ENCODE measurements around the gene KRTAP2-4.
"Not testable (repeated sequence)": the region's sequence is repeated elsewhere in the genome, so short reads cannot be mapped to it uniquely, and the experiment has no call there.

KRTAP2-4 gene

DNA sequence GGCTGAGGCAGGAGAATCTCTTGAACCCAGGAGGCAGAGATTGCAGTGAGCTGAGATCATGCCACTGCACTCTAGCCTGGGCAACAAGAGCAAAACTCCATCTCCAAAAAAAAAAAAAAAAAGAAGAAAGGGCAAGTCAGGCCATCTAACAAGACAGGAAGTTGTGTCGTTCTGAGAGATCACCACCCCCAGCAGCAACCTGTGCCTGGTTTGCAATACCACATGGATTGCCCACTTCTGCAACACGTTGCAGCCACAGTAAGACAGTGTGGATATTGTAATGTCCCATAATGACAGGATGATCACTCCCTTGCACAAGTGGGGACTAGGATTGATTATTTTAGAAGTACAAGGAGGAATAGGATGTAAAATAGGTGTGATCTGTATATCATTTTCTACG is 3.4 kb upstream of the KRTAP2-4 start:
- no peak for DNase-seq

DNA sequence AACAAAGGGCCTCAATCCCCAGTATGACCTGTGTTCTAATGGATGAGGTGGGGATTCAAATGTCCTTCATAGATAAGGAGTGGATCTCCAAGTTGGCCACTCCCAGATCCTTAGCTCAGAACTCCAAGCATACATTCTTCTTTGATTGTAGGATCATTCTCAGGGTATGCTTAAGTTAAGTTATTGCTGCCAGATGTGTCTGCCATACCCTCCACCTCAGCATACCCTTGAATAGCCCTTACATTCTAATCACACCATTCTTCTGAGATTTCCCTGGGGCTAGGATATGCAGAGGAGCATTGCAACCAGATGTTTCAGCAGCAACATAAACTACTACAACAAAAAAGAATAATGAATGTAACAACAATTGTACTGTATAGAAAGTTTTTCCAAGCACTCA is 1.6 kb upstream of the KRTAP2-4 start:
- no peak for DNase-seq

DNA sequence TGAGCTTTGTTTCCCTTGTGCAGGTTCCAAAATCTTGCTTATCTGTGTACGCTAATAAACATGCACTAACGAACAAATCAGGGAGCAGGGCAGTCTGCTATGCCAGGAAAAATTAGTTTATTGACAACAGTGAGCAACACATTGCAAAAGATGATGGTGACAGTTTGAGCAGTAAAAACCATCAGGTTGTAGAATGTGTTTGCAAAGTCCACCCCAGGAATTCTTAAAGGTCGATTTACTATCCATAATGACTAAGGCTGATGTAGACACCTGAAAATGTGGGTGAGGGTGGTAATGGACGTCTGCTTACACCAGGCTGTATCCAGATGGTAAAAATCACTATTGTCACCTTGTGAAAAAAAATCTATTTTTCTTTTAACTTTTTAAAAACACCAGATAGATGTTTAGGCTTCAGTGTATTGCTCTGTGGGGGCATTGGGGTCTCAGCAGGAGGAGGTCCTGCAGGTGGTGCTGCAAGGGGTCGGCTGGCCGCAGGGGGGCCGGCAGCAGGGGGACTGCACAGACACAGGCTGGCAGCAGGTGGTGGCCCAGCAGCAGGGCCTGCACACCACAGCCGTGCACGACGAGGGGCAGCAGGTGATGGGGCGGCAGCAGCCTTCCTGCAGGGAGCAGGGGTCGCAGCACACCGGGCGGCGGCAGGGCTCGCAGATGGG is 526 bp downstream of the KRTAP2-4 start:
- not testable (repeated sequence) for DNase-seq

DNA sequence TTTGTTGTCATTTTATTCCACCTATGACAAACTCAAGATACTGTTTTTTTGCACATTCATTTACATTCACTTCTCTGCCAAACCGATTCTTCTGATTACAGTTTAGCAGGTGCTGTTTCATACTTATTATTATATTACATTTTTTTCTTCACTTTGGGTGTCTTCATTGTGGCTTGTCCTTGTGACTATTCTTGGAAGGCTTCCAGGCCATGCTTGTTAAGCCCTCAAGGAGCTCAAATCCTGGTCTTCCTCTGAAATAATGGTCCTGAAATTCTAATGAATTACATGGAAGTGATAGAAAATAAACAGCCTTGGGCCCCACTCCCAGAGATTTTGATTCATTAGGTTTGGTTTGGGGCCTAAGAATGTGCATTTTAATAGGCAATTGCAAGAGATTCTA is 1.4 kb downstream of the KRTAP2-4 start:
- DNase-seq = no peak

DNA sequence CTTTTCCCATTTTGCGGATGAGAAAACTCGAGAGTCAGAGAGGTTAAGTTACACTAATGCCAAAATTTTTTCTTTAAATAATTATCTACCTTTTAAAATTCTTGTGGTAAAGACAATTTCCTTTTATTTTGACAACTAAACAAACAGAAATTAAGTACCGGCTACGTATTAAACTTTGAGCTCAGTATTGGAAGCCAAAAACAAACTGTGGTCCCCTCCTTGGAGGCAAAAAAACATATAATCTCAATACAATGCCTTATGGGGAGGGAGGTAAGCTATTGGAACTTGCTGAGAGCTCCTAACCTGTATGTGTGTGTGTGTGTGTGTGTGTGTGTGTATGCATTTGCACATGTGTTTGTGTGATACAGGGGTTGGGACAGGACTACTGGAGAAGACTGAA is 2.2 kb downstream of the KRTAP2-4 start:
- DNase-seq = no peak

DNA sequence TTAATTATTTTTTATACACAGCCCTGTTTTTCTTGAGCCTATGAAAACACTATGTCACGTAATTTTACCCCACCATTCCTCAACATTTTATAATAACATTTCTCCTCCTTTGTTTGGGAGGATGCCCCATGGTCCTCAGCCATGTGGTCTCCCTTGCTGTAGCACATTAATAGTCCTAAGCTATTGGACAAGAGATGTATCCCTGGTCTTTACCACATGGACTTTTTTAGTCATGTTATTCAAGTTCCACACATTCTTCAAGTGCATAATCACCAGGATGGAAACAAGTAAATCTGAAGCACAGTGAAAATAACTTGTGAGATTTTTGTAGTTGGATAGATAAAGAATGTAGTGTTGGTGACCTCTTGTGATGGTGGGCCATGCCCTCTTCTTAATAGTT is 3.7 kb downstream of the KRTAP2-4 start:
- no peak for DNase-seq

DNA sequence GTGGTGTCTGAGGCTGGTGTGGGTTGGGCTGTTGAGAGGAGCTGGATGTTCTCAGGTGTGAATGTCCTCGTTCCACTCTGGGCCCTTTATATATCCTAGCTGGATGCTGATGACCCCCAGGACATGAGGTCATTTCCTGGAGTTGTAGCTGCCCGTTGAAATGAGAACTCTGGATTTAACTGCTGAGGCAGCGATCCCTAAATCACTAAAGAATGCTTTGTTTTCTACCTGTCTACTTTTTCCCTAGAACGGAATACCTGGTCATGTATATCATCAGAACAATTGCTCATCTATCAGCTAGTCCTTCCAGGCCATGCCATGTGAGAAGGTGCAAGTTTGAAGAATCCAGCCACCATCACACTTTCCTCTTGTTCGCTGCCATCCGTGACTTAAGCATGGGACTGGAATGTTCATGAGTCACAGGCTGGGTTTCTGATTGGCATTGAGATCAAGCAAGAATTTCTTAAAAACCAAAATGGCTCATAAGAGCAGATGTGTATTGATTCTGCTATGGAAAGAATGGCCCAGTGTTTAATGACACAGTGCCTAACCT is 5.6 kb downstream of the KRTAP2-4 start, which contains the start of gene KRTAP2-3:
Gene KRTAP2-3, minus strand, starts transcription at position 63 of the 553 bp plus-strand sequence. CDS start 64 bp downstream, outside the sequence.
- no peak for DNase-seq

DNA sequence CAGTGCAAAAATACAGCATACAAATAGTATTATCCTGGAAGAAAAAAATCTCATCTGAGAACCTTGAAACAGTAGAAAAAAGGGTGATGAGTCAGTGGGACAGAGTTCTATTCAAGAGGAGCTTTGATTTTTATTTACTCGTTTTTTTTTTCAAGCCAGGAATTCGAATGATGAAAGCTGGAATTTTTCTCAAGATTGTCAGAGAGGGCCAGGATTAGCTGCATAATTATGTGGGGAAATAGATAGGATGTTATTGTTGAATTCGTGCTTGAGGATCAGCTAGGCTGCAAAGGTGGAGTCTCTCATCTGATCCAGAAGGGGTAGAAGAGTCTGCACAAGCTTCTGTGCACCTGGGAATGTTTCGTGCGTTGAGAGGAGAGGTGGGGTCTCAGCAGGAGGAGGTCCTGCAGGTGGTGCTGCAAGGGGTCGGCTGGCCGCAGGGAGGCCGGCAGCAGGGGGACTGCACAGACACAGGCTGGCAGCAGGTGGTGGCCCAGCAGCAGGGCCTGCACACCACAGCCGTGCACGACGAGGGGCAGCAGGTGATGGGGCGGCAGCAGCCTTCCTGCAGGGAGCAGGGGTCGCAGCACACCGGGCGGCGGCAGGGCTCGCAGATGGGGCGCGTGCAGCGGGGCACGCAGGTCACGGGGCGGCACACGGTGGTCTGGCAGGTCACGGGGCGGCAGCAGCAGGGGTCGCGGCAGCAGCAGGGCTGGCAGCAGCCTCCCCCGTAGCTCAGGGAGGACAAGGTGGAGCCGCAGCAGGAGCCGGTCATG is 6.2 kb downstream of the KRTAP2-4 start:
- not testable (repeated sequence) for DNase-seq

DNA sequence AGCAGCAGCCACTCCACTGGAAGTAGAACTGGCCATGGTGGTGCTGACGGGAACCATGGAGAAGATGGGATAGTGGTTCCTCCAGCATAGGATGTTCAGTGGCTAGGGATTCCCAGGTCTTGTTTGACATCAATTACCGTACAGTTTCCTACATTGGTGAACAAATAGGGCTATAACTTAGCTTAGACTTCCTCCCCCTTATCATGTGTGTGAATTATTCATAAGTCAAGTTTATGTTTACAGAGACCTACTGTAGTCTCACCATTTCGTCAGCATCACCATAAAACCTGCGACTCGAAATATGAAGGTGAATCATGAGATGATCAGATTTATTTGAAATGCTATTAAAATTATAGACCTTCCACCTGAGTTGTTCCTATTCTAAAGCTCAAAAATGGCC is 6.9 kb downstream of the KRTAP2-4 start:
- DNase-seq = no peak

DNA sequence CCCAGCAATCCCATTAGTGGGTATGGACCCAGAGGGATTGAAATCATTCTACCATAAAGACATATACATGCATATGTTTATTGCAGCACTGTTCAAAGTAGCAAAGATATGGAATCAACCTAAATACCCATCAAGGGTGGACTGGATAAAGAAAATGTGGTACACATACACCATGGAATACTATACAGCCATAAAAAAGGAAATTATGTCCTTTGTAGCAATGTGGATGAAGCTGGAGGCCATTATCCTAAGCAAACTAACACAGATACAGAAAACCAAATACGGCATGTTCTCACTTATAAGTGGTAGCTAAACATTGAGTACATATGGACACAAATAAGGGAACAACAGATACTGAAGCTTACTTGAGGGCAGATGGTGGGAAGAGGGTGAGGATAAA is 8.1 kb downstream of the KRTAP2-4 start:
- DNase-seq = no peak

DNA sequence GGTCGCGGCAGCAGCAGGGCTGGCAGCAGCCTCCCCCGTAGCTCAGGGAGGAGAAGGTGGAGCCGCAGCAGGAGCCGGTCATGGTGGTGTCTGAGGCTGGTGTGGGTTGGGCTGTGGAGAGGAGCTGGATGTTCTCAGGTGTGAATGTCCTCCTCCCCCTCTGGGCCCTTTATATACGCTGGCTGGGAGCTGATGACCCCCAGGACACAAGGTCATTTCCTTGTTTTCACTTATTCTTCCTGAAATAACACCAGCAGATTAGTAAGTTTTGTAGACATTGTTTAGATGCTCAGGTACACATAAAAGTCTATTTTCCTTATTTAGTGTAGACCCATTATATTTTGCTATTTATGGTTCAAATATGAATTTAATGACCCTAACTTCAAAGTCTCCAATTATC is 10.5 kb downstream of the KRTAP2-4 start, which contains the start of gene KRTAP2-2:
Gene KRTAP2-2, minus strand, starts transcription at position 101 of the 400 bp plus-strand sequence. Its CDS starts 19 bp downstream, at position 82.
- DNase-seq = not testable (repeated sequence)

DNA sequence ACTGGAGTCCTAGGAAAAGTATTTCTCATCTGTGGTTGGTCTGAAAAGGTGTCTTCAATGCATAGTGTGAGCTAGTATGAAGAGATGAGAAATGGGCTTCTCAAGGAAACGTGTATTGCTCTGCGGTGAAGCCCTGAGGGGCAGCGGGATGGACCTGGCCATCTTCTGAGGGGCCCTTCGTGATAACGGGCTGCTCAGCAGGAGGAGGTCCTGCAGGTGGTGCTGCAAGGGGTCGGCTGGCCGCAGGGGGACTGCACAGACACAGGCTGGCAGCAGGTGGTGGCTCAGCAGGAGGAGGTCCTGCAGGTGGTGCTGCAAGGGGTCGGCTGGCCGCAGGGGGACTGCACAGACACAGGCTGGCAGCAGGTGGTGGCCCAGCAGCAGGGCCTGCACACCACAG is 11.1 kb downstream of the KRTAP2-4 start:
- not testable (repeated sequence) for DNase-seq

DNA sequence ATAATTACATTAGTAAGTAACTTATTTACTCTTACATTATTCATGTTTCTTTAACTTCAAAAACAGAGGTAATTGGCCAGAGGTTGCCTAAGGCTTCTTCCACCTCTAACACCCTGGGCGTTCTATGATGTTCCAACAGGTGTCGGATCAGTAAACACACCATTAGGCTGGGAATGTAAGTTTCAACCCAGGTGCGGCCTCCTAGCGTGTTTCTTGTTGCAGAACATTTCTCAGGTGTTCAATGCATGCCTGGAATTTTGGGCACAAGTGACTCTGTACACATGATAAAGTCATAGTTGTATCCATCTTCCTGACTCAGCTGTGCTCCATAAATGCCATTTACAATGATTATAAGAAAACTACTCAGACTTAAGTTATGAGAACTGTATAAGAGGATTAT is 11.7 kb downstream of the KRTAP2-4 start:
- DNase-seq = no peak

DNA sequence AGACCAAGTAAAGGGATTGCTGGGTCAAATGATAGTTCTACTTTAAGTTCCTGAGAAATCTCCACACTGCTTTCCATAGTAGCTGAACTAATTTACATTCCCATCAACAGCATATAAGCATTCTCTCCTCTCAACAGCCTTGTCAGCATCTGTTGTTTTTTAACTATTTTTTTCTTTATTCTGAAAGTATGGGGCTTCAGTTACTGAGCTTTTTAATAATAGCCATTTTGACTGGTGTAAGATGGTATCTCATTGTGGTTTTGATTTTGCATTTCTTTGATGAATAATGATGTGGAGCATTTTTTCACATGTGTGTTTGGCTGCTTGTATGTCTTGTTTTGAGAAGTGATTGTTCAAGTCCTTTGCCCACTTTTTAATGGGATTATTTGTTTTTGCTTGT is 13.1 kb downstream of the KRTAP2-4 start:
- no peak for DNase-seq

DNA sequence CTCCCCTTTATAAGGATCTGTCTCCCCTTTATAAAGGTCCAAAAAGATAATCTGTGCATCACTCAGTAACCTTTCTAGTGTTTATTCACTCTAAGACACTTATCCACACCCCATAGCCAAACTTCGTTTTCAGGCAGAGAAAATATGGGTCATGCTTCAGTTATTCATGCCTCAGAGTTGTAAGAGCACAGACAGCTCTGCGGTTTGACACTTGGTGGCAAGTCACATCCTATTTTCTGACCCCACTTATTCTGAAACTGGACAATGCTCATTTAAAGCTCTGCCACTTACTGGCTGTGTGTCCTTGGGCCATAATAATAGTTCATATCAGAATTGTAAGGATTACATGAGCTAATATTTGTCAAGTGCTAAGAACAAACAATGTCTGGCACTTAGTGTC is 16.6 kb downstream of the KRTAP2-4 start:
- DNase-seq = no peak

DNA sequence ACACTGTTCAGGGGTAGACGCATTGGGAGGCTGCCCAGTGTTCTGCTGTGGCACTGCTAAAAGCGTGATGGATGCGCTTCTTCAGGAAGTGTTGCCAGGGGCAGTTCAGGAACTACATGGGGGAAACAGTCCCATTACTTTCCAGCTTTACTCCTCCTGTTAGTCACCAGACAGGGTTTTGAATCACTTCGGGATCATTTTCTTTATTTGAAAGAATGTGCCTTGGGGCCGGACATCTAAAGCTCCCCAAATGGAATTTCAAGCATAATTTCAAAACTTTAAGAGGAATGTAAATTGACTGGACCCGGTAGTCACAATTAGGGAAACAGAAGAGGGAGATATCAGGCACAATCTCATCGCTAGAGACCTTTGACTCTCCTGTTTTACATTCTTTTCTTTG is 17.2 kb downstream of the KRTAP2-4 start:
- no peak for DNase-seq

DNA sequence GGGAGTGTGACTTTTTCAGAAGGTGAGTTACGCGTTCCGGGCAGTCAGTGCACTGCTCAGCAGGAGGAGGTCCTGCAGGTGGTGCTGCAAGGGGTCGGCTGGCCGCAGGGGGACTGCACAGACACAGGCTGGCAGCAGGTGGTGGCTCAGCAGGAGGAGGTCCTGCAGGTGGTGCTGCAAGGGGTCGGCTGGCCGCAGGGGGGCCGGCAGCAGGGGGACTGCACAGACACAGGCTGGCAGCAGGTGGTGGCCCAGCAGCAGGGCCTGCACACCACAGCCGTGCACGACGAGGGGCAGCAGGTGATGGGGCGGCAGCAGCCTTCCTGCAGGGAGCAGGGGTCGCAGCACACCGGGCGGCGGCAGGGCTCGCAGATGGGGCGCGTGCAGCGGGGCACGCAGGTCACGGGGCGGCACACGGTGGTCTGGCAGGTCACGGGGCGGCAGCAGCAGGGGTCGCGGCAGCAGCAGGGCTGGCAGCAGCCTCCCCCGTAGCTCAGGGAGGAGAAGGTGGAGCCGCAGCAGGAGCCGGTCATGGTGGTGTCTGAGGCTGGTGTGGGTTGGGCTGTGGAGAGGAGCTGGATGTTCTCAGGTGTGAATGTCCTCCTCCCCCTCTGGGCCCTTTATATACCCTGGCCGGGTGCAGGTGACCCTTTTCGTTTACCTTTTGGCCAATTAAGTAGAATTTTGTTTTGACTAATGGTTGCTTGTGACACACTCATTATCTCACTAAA is 18.8 kb downstream of the KRTAP2-4 start, which contains the start of gene KRTAP2-1:
Gene KRTAP2-1, minus strand, starts transcription at position 582 of the 731 bp plus-strand sequence. Its CDS starts 49 bp downstream, at position 533.
- DNase-seq = not testable (repeated sequence)

DNA sequence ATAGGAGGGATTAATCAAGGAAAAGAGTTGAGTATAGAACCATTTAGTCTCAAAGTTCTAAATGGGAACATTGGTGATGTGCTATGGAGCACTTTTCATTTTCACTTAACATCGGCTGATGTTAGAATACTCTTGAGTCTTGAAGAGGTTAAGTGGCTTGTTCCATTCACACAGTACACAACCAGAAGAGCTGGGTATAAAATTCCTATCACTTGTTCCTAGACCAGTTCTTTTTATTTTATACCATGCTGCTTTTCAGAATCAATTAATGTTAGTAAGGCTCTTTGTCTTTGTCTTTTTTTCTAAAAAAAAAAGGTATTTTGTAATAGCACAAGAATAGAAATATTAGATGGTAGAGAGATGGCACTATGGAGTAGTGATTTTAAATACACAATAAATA is 22.7 kb downstream of the KRTAP2-4 start:
- no peak for DNase-seq

DNA sequence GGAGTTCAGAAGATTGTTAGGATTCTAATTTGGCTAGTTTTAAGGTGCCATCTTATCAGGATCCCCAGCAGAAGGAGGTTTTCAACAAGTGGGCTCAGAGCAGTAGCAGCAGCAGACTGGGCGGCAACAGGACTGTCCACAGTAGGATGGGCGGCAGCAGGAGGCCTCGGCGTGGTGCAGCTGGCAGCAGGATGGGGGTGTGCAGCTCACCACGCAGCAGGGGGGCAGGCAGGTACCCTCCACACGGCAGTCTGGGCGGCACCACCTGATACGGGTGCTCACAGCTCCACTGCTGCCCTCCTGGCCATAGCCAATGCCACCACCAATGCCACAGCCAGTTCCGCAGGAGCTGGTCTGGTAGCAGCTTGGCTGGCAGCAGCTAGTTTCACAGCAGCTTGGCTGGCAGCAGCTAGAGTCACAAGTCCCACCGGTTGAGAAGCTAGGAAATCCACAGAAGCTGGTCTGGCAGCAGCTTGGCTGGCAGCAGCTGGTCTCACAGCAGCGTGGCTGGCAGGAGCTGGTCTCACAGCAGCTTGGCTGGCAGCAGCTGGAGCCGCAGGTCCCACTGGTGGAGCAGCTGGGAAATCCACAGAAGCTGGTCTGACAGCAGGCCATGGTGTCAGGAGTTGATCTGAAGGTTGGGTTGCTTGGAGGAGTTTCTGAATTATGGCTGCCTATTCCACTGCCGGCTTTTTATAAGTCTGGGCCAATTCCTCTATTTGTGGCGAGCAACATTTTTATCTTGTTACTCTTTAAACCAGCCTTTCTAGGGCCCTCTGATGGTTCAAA is 24.7 kb downstream of the KRTAP2-4 start, which contains the start of gene KRTAP1-1:
Gene KRTAP1-1, minus strand, starts transcription at position 668 of the 789 bp plus-strand sequence. Its CDS starts 53 bp downstream, at position 615.
- DNase-seq = not testable (repeated sequence)

DNA sequence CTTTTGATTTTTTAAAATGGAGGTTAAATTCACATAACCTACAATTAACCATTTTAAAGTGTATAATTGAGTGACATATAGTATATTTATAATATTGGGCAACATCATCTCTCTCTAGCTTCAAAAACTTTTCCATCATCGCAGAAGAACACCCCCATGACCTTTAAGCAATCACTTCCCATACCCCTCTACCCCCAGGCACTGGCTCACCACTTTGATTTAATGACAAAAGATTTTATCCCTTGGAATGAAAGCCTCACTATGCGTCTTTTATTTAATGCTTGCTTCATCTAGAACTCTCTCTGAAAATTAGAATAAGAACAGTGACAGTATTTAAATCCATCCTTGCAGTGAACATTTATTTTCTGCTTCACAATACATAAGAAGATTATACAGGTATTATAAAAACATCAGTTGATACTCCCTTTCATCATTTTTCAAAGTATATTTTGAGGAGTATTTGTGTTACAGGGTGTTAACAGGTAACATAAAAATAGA is 27.8 kb downstream of the KRTAP2-4 start:
- DNase-seq = no peak

DNA sequence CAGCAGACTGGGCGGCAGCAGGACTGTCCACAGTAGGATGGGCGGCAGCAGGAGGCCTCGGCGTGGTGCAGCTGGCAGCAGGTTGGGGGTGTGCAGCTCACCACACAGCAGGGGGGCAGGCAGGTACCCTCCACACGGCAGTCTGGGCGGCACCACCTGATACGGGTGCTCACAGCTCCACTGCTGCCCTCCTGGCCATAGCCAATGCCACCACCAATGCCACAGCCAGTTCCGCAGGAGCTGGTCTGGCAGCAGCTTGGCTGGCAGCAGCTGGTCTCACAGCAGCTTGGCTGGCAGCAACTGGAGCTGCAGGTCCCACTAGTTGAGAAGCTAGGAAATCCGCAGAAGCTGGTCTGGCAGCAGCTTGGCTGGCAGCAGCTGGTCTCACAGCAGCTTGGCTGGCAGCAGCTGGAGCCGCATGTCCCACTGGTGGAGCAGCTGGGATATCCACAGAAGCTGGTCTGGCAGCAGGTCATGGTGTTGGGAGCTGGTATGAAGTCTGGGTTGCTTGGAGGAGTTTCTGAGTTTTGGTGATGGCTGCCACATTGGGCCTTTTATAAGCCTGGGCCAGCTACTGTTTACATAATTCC is 31.2 kb downstream of the KRTAP2-4 start, which contains the start of gene KRTAP1-3:
Gene KRTAP1-3, minus strand, starts transcription at position 529 of the 590 bp plus-strand sequence. Its CDS starts 53 bp downstream, at position 476.
- DNase-seq = not testable (repeated sequence)

Data from CD4-positive, alpha-beta T cell treated with Interleukin-12 subunit alpha and Interleukin-12 subunit beta, for 1 hour (primary cell).